SK-N-SH (cell line): Measurements from ENCODE around the gene ELAVL2. TPM values are rescaled to one million over a fixed set of nuclear protein-coding genes. Genes with fewer than 3 reads are reported as not detected.

ENCODE experiments used
- CTCF ChIA-PET: fragments of 300-600, 350-600 bp; formaldehyde crosslinking; extraction: SDS; loops from one replicate; lab custom pipeline; 2021; lab: Yijun Ruan, JAX
- POLR2A ChIA-PET: fragments of 350-600 bp; sonication (Branson Sonifier 250); formaldehyde crosslinking; extraction: SDS; loops from one replicate; lab custom pipeline; 2020; ENCODE audit warnings: antibody characterized with exemption, inconsistent platforms; lab: Yijun Ruan, JAX
- DNase-seq: peaks from one replicate; pipeline ENCODE4 v3.0.0; 2012
- H2AFZ ChIP-seq: fragments of 200-600 bp; sonication (generic); 2 replicates; pipeline ENCODE4 v1.8.1; 2016; ENCODE audit warnings: antibody characterized with exemption, mild to moderate bottlenecking, low read depth
- H3F3A ChIP-seq: fragments of 200-600 bp; sonication (generic); replicated peaks from 2 replicates; pipeline ENCODE3; 2016; ENCODE audit warnings: antibody characterized with exemption, mild to moderate bottlenecking; ENCODE audit not compliant: insufficient read depth
- H3K27ac ChIP-seq, 2 experiments: fragments of 200-500 bp in 1 of 2; fragments of 200-600 bp in 1 of 2; sonication (Bioruptor generic) in 1 of 2; sonication (generic), shearing (Covaris generic) in 1 of 2; 2 replicates each; pipeline versions ENCODE4 v1.5.1 to v1.6.1; 2014 to 2016; ENCODE audit warnings: low read depth in 2 of 2, inconsistent platforms in 1 of 2, low read length in 1 of 2, mild to moderate bottlenecking in 1 of 2, mixed read lengths in 1 of 2
- H3K27me3 ChIP-seq: fragments of 200-600 bp; sonication (generic), shearing (Covaris generic); 2 replicates; pipeline ENCODE4 v1.6.1; 2016; ENCODE audit warnings: mixed run types; ENCODE audit not compliant: insufficient read depth
- H3K36me3 ChIP-seq, 2 experiments: fragments of 200-500 bp in 1 of 2; fragments of 200-600 bp in 1 of 2; sonication (Bioruptor generic) in 1 of 2; sonication (generic) in 1 of 2; replicated peaks in 1 of 2; 2 replicates each; pipeline versions ENCODE3 to v1.5.1; 2014 to 2016; ENCODE audit warnings: low read length in 1 of 2, mild to moderate bottlenecking in 1 of 2; ENCODE audit not compliant: insufficient read depth in 2 of 2, control insufficient read depth in 1 of 2
- H3K4me1 ChIP-seq, 2 experiments: fragments of 200-500 bp in 1 of 2; fragments of 200-600 bp in 1 of 2; sonication (Bioruptor generic) in 1 of 2; sonication (generic), shearing (Covaris generic) in 1 of 2; 2 replicates each; pipeline versions ENCODE4 v1.5.1 to v1.6.1; 2014 to 2016; ENCODE audit warnings: low read depth in 1 of 2, low read length in 1 of 2, mixed run types in 1 of 2; ENCODE audit not compliant: insufficient read depth in 2 of 2, control insufficient read depth in 1 of 2
- H3K4me2 ChIP-seq: fragments of 200-600 bp; sonication (generic), shearing (Covaris generic); 2 replicates; pipeline ENCODE4 v1.6.1; 2017; ENCODE audit warnings: mixed run types
- H3K4me3 ChIP-seq, 2 experiments: fragments of 200-500 bp in 1 of 2; fragments of 200-600 bp in 1 of 2; sonication (Bioruptor generic) in 1 of 2; sonication (generic), shearing (Covaris generic) in 1 of 2; 2 replicates each; pipeline versions ENCODE4 v1.5.1 to v1.8.1; 2014 to 2016; ENCODE audit warnings: low read depth in 2 of 2, inconsistent platforms in 1 of 2, low read length in 1 of 2, mild to moderate bottlenecking in 1 of 2, mixed read lengths in 1 of 2, moderate library complexity in 1 of 2
- H3K79me2 ChIP-seq: fragments of 200-600 bp; sonication (generic); 2 replicates; pipeline ENCODE4 v1.8.1; 2017; ENCODE audit warnings: mild to moderate bottlenecking; ENCODE audit not compliant: insufficient read depth
- H3K9ac ChIP-seq: fragments of 200-600 bp; sonication (generic); 2 replicates; pipeline ENCODE4 v1.6.1; 2017; ENCODE audit warnings: mixed run types
- H3K9me2 ChIP-seq: fragments of 200-600 bp; sonication (generic); 2 replicates; pipeline ENCODE4 v1.6.1; 2017; ENCODE audit warnings: mixed run types
- H3K9me3 ChIP-seq: fragments of 200-600 bp; sonication (generic); 2 replicates; pipeline ENCODE4 v1.6.1; 2017; ENCODE audit warnings: mixed run types, mild to moderate bottlenecking, moderate library complexity
- H4K20me1 ChIP-seq: fragments of 200-600 bp; sonication (generic); 2 replicates; pipeline ENCODE4 v1.6.1; 2017; ENCODE audit warnings: mild to moderate bottlenecking, mixed run types; ENCODE audit not compliant: insufficient read depth
- ELF1 ChIP-seq: IDR thresholded peaks from 2 replicates; pipeline ENCODE4 v1.4.0; 2012
- FOSL2 ChIP-seq: IDR thresholded peaks from 2 replicates; pipeline ENCODE4 v1.4.0; 2012; ENCODE audit warnings: low read depth, mild to moderate bottlenecking, moderate library complexity, borderline replicate concordance
- GABPA ChIP-seq: IDR thresholded peaks from 2 replicates; pipeline ENCODE4 v1.4.0; 2012; ENCODE audit warnings: low read depth, mild to moderate bottlenecking
- GATA2 ChIP-seq: sonication (generic); formaldehyde crosslinking; IDR thresholded peaks from 2 replicates; pipeline ENCODE4 v1.5.0; 2020; ENCODE audit warnings: mild to moderate bottlenecking, missing genetic modification reagents
- IRF3 ChIP-seq: fragments of 150-350 bp; IDR thresholded peaks from 2 replicates; pipeline ENCODE4 v1.6.1; 2016; ENCODE audit warnings: mild to moderate bottlenecking, low read depth, low read length
- MAX ChIP-seq: IDR thresholded peaks from 2 replicates; pipeline ENCODE4 v1.4.0; 2012; ENCODE audit warnings: low read depth
- NFIC ChIP-seq: IDR thresholded peaks from 2 replicates; pipeline ENCODE4 v1.4.0; 2012; ENCODE audit warnings: borderline replicate concordance
- REST ChIP-seq: IDR thresholded peaks from 2 replicates; pipeline ENCODE4 v1.6.1; 2012; ENCODE audit warnings: mild to moderate bottlenecking, low read depth, low read length, moderate library complexity
- SIN3A ChIP-seq: IDR thresholded peaks from 2 replicates; pipeline ENCODE4 v1.6.1; 2012; ENCODE audit warnings: low read depth, mild to moderate bottlenecking, low read length, moderate library complexity, borderline replicate concordance
- TAF1 ChIP-seq: IDR thresholded peaks from 2 replicates; pipeline ENCODE4 v1.6.1; 2012; ENCODE audit warnings: low read depth, mild to moderate bottlenecking, low read length, moderate library complexity, borderline replicate concordance
- TCF12 ChIP-seq: IDR thresholded peaks from 2 replicates; pipeline ENCODE4 v1.4.0; 2012
- USF1 ChIP-seq: IDR thresholded peaks from 2 replicates; pipeline ENCODE4 v1.4.0; 2012; ENCODE audit warnings: low read depth, borderline replicate concordance
- USF2 ChIP-seq: fragments of 150-350 bp; IDR thresholded peaks from 2 replicates; pipeline ENCODE4 v1.6.1; 2017; ENCODE audit warnings: antibody characterized with exemption, low read length, low read depth, borderline replicate concordance
- ZBTB33 ChIP-seq: IDR thresholded peaks from 2 replicates; pipeline ENCODE4 v1.4.0; 2012; ENCODE audit warnings: low read depth, borderline replicate concordance
- WGBS: methylation state at CpG from one replicate; pipeline ENCODE4 v1.1.6; 2017; ENCODE audit warnings: low lambda C conversion rate; 5-methylcytosine and 5-hydroxymethylcytosine counted together
- polyA plus RNA-seq, 3 experiments: library from polyadenylated mRNA; depleted of rRNA; stranded (reverse); fragments of >200 nt; gene quantifications; 2 replicates each; pipeline ENCODE4 v1.2.3, GENCODE V29; 2012

ELAVL2 gene
- polyA plus RNA-seq, 1 of the 3 experiments (the other 2 are of a cell fraction), result 0.15 TPM

GRCh38 chr9:23764219-23764618 lies 61.8 kb downstream of the ELAVL2 start:
- TF ChIP-seq SIN3A (no peak), ZBTB33 (no peak), USF1 (no peak), TAF1 (no peak), GATA2 (CRISPR knock-in tag) (no peak), USF2 (no peak), TCF12 (no peak), IRF3 (no peak), GABPA (no peak)
- Histone ChIP-seq H3K9me2 (no peaks in the 10 kb centered on the region), H3K27me3 (no peaks in the 10 kb centered on the region), H3K4me2 (no peak overlapping the region), H3K27ac (no peak overlapping the region), H3K4me1 (no peaks in the 10 kb centered on the region), H3K9me3 (no peaks in the 10 kb centered on the region; the same call in 1 of the 2 replicates), H2AFZ (no peak overlapping the region), H3K9ac (no peak overlapping the region), H3K79me2 (no peaks in the 10 kb centered on the region), H3K36me3 (no peaks in the 10 kb centered on the region), H3F3A (no peaks in the 10 kb centered on the region), H3K4me3 (no peak overlapping the region), H4K20me1 (no peaks in the 10 kb centered on the region)
- CTCF ChIA-PET, result no interaction called here
- POLR2A ChIA-PET, result no interaction called here
- WGBS, result 58% methylated on average over 3 of the region's 3 CpGs
- DNase-seq, result no peak

- DNase-seq, result no peak
- H2AFZ ChIP-seq, result no peak overlapping the region
- ChIA-PET POLR2A (no interaction called here), CTCF (no interaction called here)
- no peaks in the 10 kb centered on the region for H3K9me3 ChIP-seq
- H3K36me3 ChIP-seq, result no peaks in the 10 kb centered on the region
- no peak overlapping the region for H3K4me2 ChIP-seq
- H3K4me1 ChIP-seq, result no peaks in the 10 kb centered on the region; a peak in 1 of 4 replicates
- H3K4me3 ChIP-seq, result no peak overlapping the region
- TF ChIP-seq ELF1 (no peak), NFIC (no peak), GATA2 (CRISPR knock-in tag) (no peak), MAX (no peak), REST (no peak), FOSL2 (no peak; the same call in 1 of the 2 replicates), GABPA (no peak)
- H3K27me3 ChIP-seq, result no peaks in the 10 kb centered on the region
- H3K9ac ChIP-seq, result no peak overlapping the region
- no peaks in the 10 kb centered on the region for H4K20me1 ChIP-seq
- H3K9me2 ChIP-seq, result no peaks in the 10 kb centered on the region
- 27% methylated on average over 5 of the region's 5 CpGs for whole genome bisulfite sequencing
- no peak overlapping the region for H3K27ac ChIP-seq
- no peaks in the 10 kb centered on the region for H3K79me2 ChIP-seq
- H3F3A ChIP-seq, result no peaks in the 10 kb centered on the region
These were observed 71.5 kb downstream of the ELAVL2 start for GRCh38 chr9:23754551-23754950.
